Panc1 (cell line): ENCODE measurements around the gene MVK. TPM values are rescaled to one million over a fixed set of nuclear protein-coding genes. Genes with fewer than 3 reads are reported as not detected.

Source experiments
- ATAC-seq: fragments of 200-7000 bp; cut with Tn5 transposase; 2 replicates; pipeline ENCODE4 v1.9.1; 2020; ENCODE audit warnings: mild to moderate bottlenecking, moderate library complexity
- BruUV-seq: library from RNA; stranded (reverse); fragments of 400-500 nt; replicated peaks from 2 replicates; lab custom pipeline; 2021; lab: Mats Ljungman, UMichigan
- CTCF ChIA-PET: fragments of 300-600 bp; sonication (Branson Sonifier 250); formaldehyde crosslinking; loops from one replicate; lab custom pipeline; 2022; ENCODE audit warnings: antibody characterized with exemption; lab: Charles Lee
- POLR2A ChIA-PET: fragments of 300-600 bp; sonication (Branson Sonifier 250); formaldehyde crosslinking; loops from one replicate; lab custom pipeline; 2022; ENCODE audit warnings: antibody characterized with exemption; lab: Charles Lee
- DNase-seq: peaks from one replicate; pipeline ENCODE4 v3.0.0-alpha.2; 2010; ENCODE audit warnings: low read depth, low spot score
- H3K27ac ChIP-seq: 2 replicates; pipeline ENCODE4 v1.5.1; 2011; ENCODE audit warnings: mild to moderate bottlenecking, low read length, inconsistent platforms
- H3K27me3 ChIP-seq: fragments of 200-500 bp; sonication (Bioruptor generic); 2 replicates; pipeline ENCODE4 v1.6.0; 2014; ENCODE audit warnings: low read length, inconsistent platforms; ENCODE audit not compliant: control insufficient read depth, insufficient read depth
- H3K36me3 ChIP-seq: fragments of 200-500 bp; sonication (Bioruptor generic); 2 replicates; pipeline ENCODE4 v1.5.1; 2014; ENCODE audit warnings: inconsistent platforms, mild to moderate bottlenecking, low read length, moderate library complexity; ENCODE audit not compliant: control insufficient read depth, insufficient read depth
- H3K4me1 ChIP-seq: 2 replicates; pipeline ENCODE4 v1.5.1; 2011; ENCODE audit warnings: inconsistent platforms, mild to moderate bottlenecking, low read length, moderate library complexity; ENCODE audit not compliant: control insufficient read depth, insufficient read depth
- H3K4me3 ChIP-seq, 2 experiments: 2 replicates each; pipeline ENCODE4 v1.5.1; 2011 to 2012; ENCODE audit warnings: low read depth in 2 of 2, low read length in 2 of 2, mild to moderate bottlenecking in 2 of 2, inconsistent platforms in 1 of 2, moderate library complexity in 1 of 2
- H3K9me3 ChIP-seq: fragments of 200-500 bp; sonication (Bioruptor generic); 2 replicates; pipeline ENCODE4 v1.5.1; 2014; ENCODE audit warnings: low read depth, mild to moderate bottlenecking, inconsistent platforms, low read length, moderate library complexity; ENCODE audit not compliant: control insufficient read depth, insufficient read depth
- CTCF ChIP-seq: fragments of 450-650 bp; IDR thresholded peaks from 2 replicates; pipeline ENCODE4 v1.5.1; 2017; ENCODE audit warnings: mild to moderate bottlenecking
- POLR2AphosphoS5 ChIP-seq: IDR thresholded peaks from 2 replicates; pipeline ENCODE4 v1.6.1; 2012; ENCODE audit warnings: mild to moderate bottlenecking, low read depth, low read length, moderate library complexity
- REST ChIP-seq, 2 experiments: IDR thresholded peaks; 2 replicates each; pipeline ENCODE4 v1.6.1; 2011 to 2012; ENCODE audit warnings: low read depth in 2 of 2, control low read depth in 1 of 2, low read length in 1 of 2, mild to moderate bottlenecking in 1 of 2, moderate library complexity in 1 of 2; ENCODE audit not compliant: insufficient read depth in 1 of 2
- SIN3A ChIP-seq: IDR thresholded peaks from 2 replicates; pipeline ENCODE4 v1.6.1; 2012; ENCODE audit warnings: low read depth, mild to moderate bottlenecking, low read length, moderate library complexity, borderline replicate concordance; ENCODE audit not compliant: insufficient read depth
- TCF7L2 ChIP-seq: IDR thresholded peaks from 2 replicates; pipeline ENCODE4 v1.6.1; 2011; ENCODE audit warnings: mild to moderate bottlenecking, low read depth, low read length, inconsistent platforms
- in situ Hi-C: cut with HindIII; loops from 2 replicates; pipeline ENCODE4 v1.10.0; 2016; ENCODE audit warnings: low sequenced_read_pairs, low pct_unique_long_range_greater_than_20kb
- intact Hi-C: fragments of 100-400 bp; cut with micrococcal nuclease; formaldehyde crosslinking; loops from one replicate; pipeline ENCODE4 v1.10.0; 2022; ENCODE audit not compliant: unreplicated experiment
- total RNA-seq: library from RNA; stranded (reverse); gene quantifications from one replicate; pipeline ENCODE4 v1.2.1, GENCODE V29; 2021; ENCODE audit not compliant: unreplicated experiment

MVK gene
- total RNA-seq, 1 experiment from 2014 or later: 41.6 TPM

DNA sequence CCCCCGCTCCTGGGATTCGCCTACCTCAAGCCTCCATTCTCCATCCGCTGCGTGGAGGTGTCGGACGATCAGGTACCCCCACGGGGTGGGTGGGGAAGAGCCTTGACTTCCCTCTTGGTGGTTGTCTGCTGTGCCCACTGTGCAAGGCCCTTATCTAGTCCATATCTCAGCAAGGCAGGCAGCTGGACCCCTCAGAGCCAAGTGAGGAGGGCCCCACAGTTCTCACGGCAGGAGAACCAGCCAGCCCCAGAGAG is 40.2 kb upstream of the MVK start:
- intact Hi-C loops: no loop called here
- DNase-seq (no peak), ATAC-seq (no peak)
- no TSS peak for BruUV-seq
- Histone ChIP-seq H3K27me3 (no peaks in the 10 kb centered on the region), H3K4me1 (no peaks in the 10 kb centered on the region), H3K4me3 (no peak overlapping the region), H3K27ac (no peak overlapping the region), H3K9me3 (no peaks in the 10 kb centered on the region), H3K36me3 (no peaks in the 10 kb centered on the region)
- ChIA-PET POLR2A (no interaction called here), CTCF (no interaction called here)
- TF ChIP-seq POLR2AphosphoS5: no peak
- TF ChIP-seq TCF7L2: no peak
- TF ChIP-seq REST (IDR thresholded peaks at IDR 0.05; ENCODE audit: insufficient read depth in 1 of 2, low read depth in 2 of 2, low read length in 1 of 2): no peak
- no peak for TF ChIP-seq SIN3A
- TF ChIP-seq CTCF: no peak
- in situ Hi-C loops: no loop called here

DNA sequence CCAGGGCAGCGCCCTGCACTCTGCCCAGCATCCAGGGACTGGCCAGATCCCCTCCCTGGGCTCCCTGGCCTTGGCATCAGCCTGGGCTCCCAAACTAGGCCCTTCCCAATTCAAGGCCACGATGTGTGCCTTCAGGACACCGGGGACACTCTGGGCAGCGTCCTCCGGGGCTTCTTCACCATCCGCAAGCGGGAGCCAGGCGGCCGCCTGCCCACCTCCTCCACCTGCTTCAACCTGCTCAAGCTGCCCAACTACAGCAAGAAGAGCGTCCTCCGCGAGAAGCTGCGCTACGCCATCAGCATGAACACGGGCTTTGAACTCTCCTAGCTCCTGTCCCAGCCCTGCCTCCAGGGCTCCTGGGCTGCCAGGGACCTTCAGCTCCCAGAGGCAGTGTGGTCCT is 39.1 kb upstream of the MVK start:
- ChIA-PET POLR2A (no interaction called here), CTCF (interaction anchor here (0.6 kb wide), 1 partner anchor 851 kb away, joined by 4 read pairs; no protein-coding TSS in a partner anchor)
- intact Hi-C loops (no loop called here), in situ Hi-C loops (no loop called here)
- H3K27me3 ChIP-seq: no peaks in the 10 kb centered on the region
- no peak for TF ChIP-seq CTCF
- no peak for TF ChIP-seq POLR2AphosphoS5
- no peak for TF ChIP-seq TCF7L2
- no peak overlapping the region for H3K27ac ChIP-seq
- H3K4me3 ChIP-seq: no peak overlapping the region
- no peaks in the 10 kb centered on the region for H3K9me3 ChIP-seq
- ATAC-seq: no peak
- no peaks in the 10 kb centered on the region for H3K36me3 ChIP-seq
- no TSS peak for BruUV-seq
- H3K4me1 ChIP-seq: no peaks in the 10 kb centered on the region
- DNase-seq: no peak
